ENCODE results near the gene CHL1.

Gene CHL1

GRCh38 chr3:279325-279724 lies 82.8 kb downstream of the CHL1 start:
- no peak for DNase-seq

GRCh38 chr3:280681-281080 lies 84.1 kb downstream of the CHL1 start:
- DNase-seq: no peak

GRCh38 chr3:284322-284721 lies 87.8 kb downstream of the CHL1 start:
- no peak for DNase-seq

- no peak for DNase-seq
These were observed 91.9 kb downstream of the CHL1 start for GRCh38 chr3:288417-288816.

GRCh38 chr3:291028-291427 lies 94.5 kb downstream of the CHL1 start:
- DNase-seq: no peak

- DNase-seq: no peak
These were observed 95.3 kb downstream of the CHL1 start for GRCh38 chr3:291646-292436.

- no peak for DNase-seq
These were observed 97.5 kb downstream of the CHL1 start for GRCh38 chr3:294096-294495.

- DNase-seq: no peak
These were observed 98.0 kb downstream of the CHL1 start for GRCh38 chr3:294581-294980.

- no peak for DNase-seq
These were observed 98.6 kb downstream of the CHL1 start for GRCh38 chr3:295166-295565.

- no peak for DNase-seq
These were observed 101.0 kb downstream of the CHL1 start for GRCh38 chr3:297585-297984.

- no peak for DNase-seq
These were observed 103.2 kb downstream of the CHL1 start for GRCh38 chr3:299590-300301.

- no peak for DNase-seq
These were observed 110.6 kb downstream of the CHL1 start for GRCh38 chr3:307182-307581.

- no peak for DNase-seq
These were observed 112.2 kb downstream of the CHL1 start for GRCh38 chr3:308597-309321.

- DNase-seq: no peak
These were observed 115.7 kb downstream of the CHL1 start for GRCh38 chr3:312160-312733.

- no peak for DNase-seq
These were observed 116.3 kb downstream of the CHL1 start for GRCh38 chr3:312911-313310.

- DNase-seq: no peak
These were observed 120.4 kb downstream of the CHL1 start for GRCh38 chr3:317012-317411.

- no peak for DNase-seq
These were observed 122.3 kb downstream of the CHL1 start for GRCh38 chr3:318903-319302.

- DNase-seq: no peak
These were observed 127.9 kb downstream of the CHL1 start for GRCh38 chr3:324423-324822.

- no peak for DNase-seq
These were observed 128.9 kb downstream of the CHL1 start for GRCh38 chr3:325495-325894.

GRCh38 chr3:330494-331115 lies 134.0 kb downstream of the CHL1 start:
- DNase-seq: no peak

GRCh38 chr3:331881-332280 lies 135.3 kb downstream of the CHL1 start:
- DNase-seq: no peak

GRCh38 chr3:332701-333100 lies 136.1 kb downstream of the CHL1 start:
- no peak for DNase-seq

GRCh38 chr3:335240-335639 lies 138.7 kb downstream of the CHL1 start:
- no peak for DNase-seq

Data from GF-D8 (cell line).